Endothelial cell of umbilical vein (primary cell): Measurements from ENCODE around the gene EVC2. TPM values are rescaled to one million over a fixed set of nuclear protein-coding genes. Genes with fewer than 3 reads are reported as not detected.

Experiments used
- BruUV-seq: library from RNA; stranded (reverse); fragments of 400-500 nt; replicated peaks from 2 replicates; lab custom pipeline; 2021; lab: Mats Ljungman, UMichigan
- CTCF ChIA-PET: fragments of 300-600, 350-600 bp; sonication (Branson Sonifier 250); formaldehyde crosslinking; loops from one replicate; lab custom pipeline; 2021; ENCODE audit warnings: antibody characterized with exemption, inconsistent platforms; lab: Charles Lee
- POLR2A ChIA-PET: fragments of 300-600, 350-600 bp; sonication (Branson Sonifier 250); formaldehyde crosslinking; loops from one replicate; lab custom pipeline; 2021; ENCODE audit warnings: antibody characterized with exemption, inconsistent platforms; lab: Charles Lee
- DNase-seq: peaks from one replicate; pipeline ENCODE4 v3.0.0-alpha.2; 2011; ENCODE audit warnings: low read depth, low spot score
- FAIRE-seq: peaks from 2 replicates; lab custom pipeline; 2011; peaks lifted over from hg19 to GRCh38; lab: Jason Lieb, UNC
- H2AFZ ChIP-seq: 2 replicates; pipeline ENCODE4 v1.6.0; 2012; ENCODE audit warnings: low read depth, low read length, control low read depth, inconsistent platforms
- H3K27ac ChIP-seq: 2 replicates; pipeline ENCODE4 v1.5.1; 2011; ENCODE audit warnings: low read depth, mild to moderate bottlenecking, control low read depth, low read length, moderate library complexity; ENCODE audit not compliant: insufficient read depth
- H3K27me3 ChIP-seq, 2 experiments: 2 replicates each; pipeline versions ENCODE4 v1.6.0 to v1.6.1; 2011; ENCODE audit warnings: low read length in 2 of 2, mixed read lengths in 1 of 2; ENCODE audit not compliant: control insufficient read depth in 2 of 2, insufficient read depth in 2 of 2
- H3K36me3 ChIP-seq, 2 experiments: 2 replicates in 1 of 2; 3 replicates in 1 of 2; pipeline ENCODE4 v1.5.1; 2011; ENCODE audit warnings: low read length in 2 of 2, mild to moderate bottlenecking in 1 of 2, moderate library complexity in 1 of 2; ENCODE audit not compliant: control insufficient read depth in 2 of 2, insufficient read depth in 2 of 2; ENCODE audit errors: extremely low read depth in 1 of 2
- H3K4me1 ChIP-seq: 3 replicates; pipeline ENCODE4 v1.5.1; 2011; ENCODE audit warnings: mild to moderate bottlenecking, low read length; ENCODE audit not compliant: control insufficient read depth, insufficient read depth; ENCODE audit errors: extremely low read depth
- H3K4me2 ChIP-seq: 2 replicates; pipeline ENCODE4 v1.6.1; 2011; ENCODE audit warnings: low read length, control low read depth, mixed read lengths; ENCODE audit not compliant: insufficient read depth
- H3K4me3 ChIP-seq, 3 experiments: fragments of 200-600 bp in 1 of 3; sonication (generic), shearing (Covaris generic) in 1 of 3; replicated peaks in 1 of 3; 2 replicates each; pipeline ENCODE4 v1.5.1; 2011 to 2016; ENCODE audit warnings: control low read depth in 3 of 3, low read length in 3 of 3, mild to moderate bottlenecking in 2 of 3, inconsistent platforms in 1 of 3, low read depth in 1 of 3, moderate library complexity in 1 of 3; ENCODE audit not compliant: insufficient read depth in 1 of 3
- H3K79me2 ChIP-seq: 2 replicates; pipeline ENCODE4 v1.6.0; 2012; ENCODE audit warnings: low read length, inconsistent platforms; ENCODE audit not compliant: control insufficient read depth, insufficient read depth
- H3K9ac ChIP-seq: replicated peaks from 2 replicates; pipeline ENCODE3; 2011; ENCODE audit warnings: low read length, control low read depth; ENCODE audit not compliant: insufficient read depth; ENCODE audit errors: extremely low read depth
- H3K9me1 ChIP-seq: replicated peaks from 3 replicates; pipeline ENCODE4 v1.6.0; 2011; ENCODE audit warnings: mild to moderate bottlenecking, low read length; ENCODE audit not compliant: control insufficient read depth, insufficient read depth; ENCODE audit errors: extremely low read depth
- H3K9me3 ChIP-seq: replicated peaks from 2 replicates; pipeline ENCODE4 v1.5.1; 2012; ENCODE audit warnings: low read length, inconsistent platforms; ENCODE audit not compliant: control insufficient read depth, insufficient read depth
- H4K20me1 ChIP-seq: replicated peaks from 2 replicates; pipeline ENCODE3; 2011; ENCODE audit warnings: mild to moderate bottlenecking, low read length; ENCODE audit not compliant: control insufficient read depth, insufficient read depth; ENCODE audit errors: extremely low read depth
- CTCF ChIP-seq, 2 donors: IDR thresholded peaks; 1 replicate in 1 of 2; 2 replicates in 1 of 2; pipeline ENCODE4 v1.5.1; 2011; ENCODE audit warnings: low read length in 2 of 2, mild to moderate bottlenecking in 2 of 2, moderate library complexity in 2 of 2, control low read depth in 1 of 2, inconsistent platforms in 1 of 2, low read depth in 1 of 2; ENCODE audit not compliant: insufficient read depth in 1 of 2; ENCODE audit errors: extremely low read depth in 1 of 2
- EZH2 ChIP-seq: IDR thresholded peaks from 2 replicates; pipeline ENCODE4 v1.6.1; 2012; ENCODE audit warnings: borderline replicate concordance, low read depth, mild to moderate bottlenecking, moderate library complexity, low read length, inconsistent platforms; ENCODE audit not compliant: severe bottlenecking
- FOS ChIP-seq: IDR thresholded peaks from 2 replicates; pipeline ENCODE4 v1.6.1; 2011; ENCODE audit warnings: mild to moderate bottlenecking, low read length, moderate library complexity, borderline replicate concordance; ENCODE audit not compliant: insufficient read depth
- GATA2 ChIP-seq: IDR thresholded peaks from 2 replicates; pipeline ENCODE4 v1.7.0; 2011; ENCODE audit warnings: low read depth, mild to moderate bottlenecking, moderate library complexity, mixed read lengths, low read length; ENCODE audit not compliant: insufficient read length, insufficient read depth
- JUN ChIP-seq: IDR thresholded peaks from 2 replicates; pipeline ENCODE4 v1.6.1; 2011; ENCODE audit warnings: borderline replicate concordance, low read depth; ENCODE audit not compliant: insufficient read length, insufficient read depth
- MAX ChIP-seq: IDR thresholded peaks from 2 replicates; pipeline ENCODE4 v1.6.1; 2011; ENCODE audit not compliant: insufficient read depth, insufficient read length
- MYC ChIP-seq: IDR thresholded peaks from one replicate; pipeline ENCODE4 v1.6.1; 2011; ENCODE audit warnings: mild to moderate bottlenecking, low read depth, low read length
- POLR2A ChIP-seq: IDR thresholded peaks from 2 replicates; pipeline ENCODE4 v1.6.1; 2012; ENCODE audit warnings: low read depth, mild to moderate bottlenecking, control low read depth, low read length
- POLR2AphosphoS5 ChIP-seq: IDR thresholded peaks from 2 replicates; pipeline ENCODE4 v1.6.1; 2012; ENCODE audit warnings: low read depth, mild to moderate bottlenecking, control low read depth, low read length, moderate library complexity; ENCODE audit not compliant: insufficient read depth
- dilution Hi-C: fragments of 300-500 bp; cut with MboI; formaldehyde crosslinking; loops from one replicate; pipeline ENCODE4 v1.15.0; 2019; ENCODE audit warnings: low sequenced_read_pairs; ENCODE audit not compliant: extremely low pct_ligation_motif_present
- intact Hi-C: fragments of 100-400 bp; cut with micrococcal nuclease; formaldehyde crosslinking; loops from one replicate; pipeline ENCODE4 v1.10.0; 2022
- polyA plus RNA-seq, 4 experiments: library from polyadenylated mRNA; depleted of rRNA in 3 of 4; stranded (reverse) in 3 of 4; unstranded in 1 of 4; fragments of >200 nt; gene quantifications; 2 replicates each; pipeline versions ENCODE4 v1.2.1 to v1.2.3, GENCODE V29; 2011 to 2012; ENCODE audit warnings: missing spikeins in 1 of 4
- total RNA-seq: library from RNA; stranded (reverse); gene quantifications from 2 replicates; pipeline ENCODE4 v1.2.3, GENCODE V29; 2021

The EVC2 gene
- total and polyA plus RNA-seq, 2 donors (not counting 3 experiments of a cell fraction or from before 2014, with no cell fraction given): 1.7 to 8.8 TPM

GRCh38 chr4:5539584-5539983 is 168.8 kb downstream of the EVC2 start:
- FAIRE-seq (no peak), DNase-seq (no peak)
- Histone ChIP-seq H3K4me1 (no peaks in the 10 kb centered on the region), H3K9me3 (no peaks in the 10 kb centered on the region), H4K20me1 (no peaks in the 10 kb centered on the region), H3K4me2 (no peak overlapping the region), H3K79me2 (no peaks in the 10 kb centered on the region), H3K27me3 (no peaks in the 10 kb centered on the region), H2AFZ (no peak overlapping the region), H3K4me3 (no peak overlapping the region), H3K36me3 (no peaks in the 10 kb centered on the region), H3K9me1 (no peaks in the 10 kb centered on the region), H3K9ac (no peak overlapping the region), H3K27ac (no peak overlapping the region)
- CTCF ChIA-PET: no interaction called here
- BruUV-seq: no TSS peak
- dilution Hi-C loops: no loop called here
- intact Hi-C loops: no loop called here
- TF ChIP-seq JUN: no peak
- no peak for TF ChIP-seq MAX
- TF ChIP-seq FOS: no peak
- no peak for TF ChIP-seq MYC
- no peak for TF ChIP-seq GATA2
- TF ChIP-seq CTCF (IDR thresholded peaks at IDR 0.05; ENCODE audit: extremely low read depth in 1 of 2, insufficient read depth in 1 of 2, low read depth in 1 of 2, low read length in 2 of 2): no peak
- no peak for TF ChIP-seq EZH2
- TF ChIP-seq POLR2AphosphoS5: no peak
- no peak for TF ChIP-seq POLR2A
- POLR2A ChIA-PET: no interaction called here
